OCI-LY7 (cell line): ENCODE measurements around the gene DCC. TPM values are rescaled to one million over a fixed set of nuclear protein-coding genes. Genes with fewer than 3 reads are reported as not detected.

Source experiments
- BruUV-seq: library from RNA; stranded (reverse); fragments of 400-500 nt; replicated peaks from 2 replicates; lab custom pipeline; 2021; lab: Mats Ljungman, UMichigan
- CTCF ChIA-PET: fragments of 300-600 bp; sonication (Branson Sonifier 250); formaldehyde crosslinking; loops from one replicate; lab custom pipeline; 2022; ENCODE audit warnings: antibody characterized with exemption; ENCODE audit not compliant: unreplicated experiment; lab: Charles Lee
- POLR2A ChIA-PET: fragments of 300-600 bp; sonication (Branson Sonifier 250); formaldehyde crosslinking; loops from one replicate; lab custom pipeline; 2022; ENCODE audit warnings: antibody characterized with exemption; lab: Charles Lee
- DNase-seq: peaks from one replicate; pipeline ENCODE4 v3.0.0-alpha.2; 2015; ENCODE audit warnings: low spot score
- H2AFZ ChIP-seq: fragments of 200-600 bp; sonication (generic), shearing (Covaris generic); 2 replicates; pipeline ENCODE4 v1.6.1; 2014; ENCODE audit warnings: mild to moderate bottlenecking, antibody characterized with exemption, low read length, moderate library complexity
- H3K27ac ChIP-seq: fragments of 200-600 bp; sonication (generic); 2 replicates; pipeline ENCODE4 v1.5.1; 2014; ENCODE audit warnings: mixed run types, low read depth, mild to moderate bottlenecking, moderate library complexity, low read length, inconsistent platforms; ENCODE audit not compliant: poor library complexity, severe bottlenecking
- H3K36me3 ChIP-seq: fragments of 200-600 bp; sonication (generic); 2 replicates; pipeline ENCODE4 v1.6.1; 2014; ENCODE audit warnings: mild to moderate bottlenecking, antibody characterized with exemption, low read length, moderate library complexity, mixed read lengths; ENCODE audit not compliant: insufficient read depth
- H3K4me1 ChIP-seq: fragments of 200-600 bp; sonication (generic); 2 replicates; pipeline ENCODE4 v1.5.1; 2014; ENCODE audit warnings: mild to moderate bottlenecking, low read length; ENCODE audit not compliant: insufficient read depth, poor library complexity, severe bottlenecking
- H3K4me2 ChIP-seq: fragments of 200-600 bp; sonication (generic); 2 replicates; pipeline ENCODE4 v1.6.1; 2014; ENCODE audit warnings: mild to moderate bottlenecking, low read length
- H3K4me3 ChIP-seq: fragments of 200-600 bp; sonication (generic); 2 replicates; pipeline ENCODE4 v1.5.1; 2014; ENCODE audit warnings: mild to moderate bottlenecking, low read depth, low read length; ENCODE audit not compliant: poor library complexity, severe bottlenecking
- H3K79me2 ChIP-seq: fragments of 200-600 bp; sonication (generic); 2 replicates; pipeline ENCODE4 v1.6.1; 2016; ENCODE audit warnings: low read depth, mild to moderate bottlenecking, low read length, moderate library complexity, mixed read lengths; ENCODE audit not compliant: insufficient read depth
- H3K9me2 ChIP-seq: fragments of 200-600 bp; sonication (generic); 2 replicates; pipeline ENCODE4 v1.6.1; 2016; ENCODE audit warnings: mild to moderate bottlenecking, low read length, mixed read lengths; ENCODE audit not compliant: insufficient read depth
- H3K9me3 ChIP-seq: fragments of 200-600 bp; sonication (generic); 2 replicates; pipeline ENCODE4 v1.6.1; 2014; ENCODE audit warnings: mild to moderate bottlenecking, mixed run types, low read length, mixed read lengths
- H4K20me1 ChIP-seq: fragments of 200-600 bp; sonication (generic); 2 replicates; pipeline ENCODE4 v1.6.1; 2014; ENCODE audit warnings: mild to moderate bottlenecking, antibody characterized with exemption, low read length, moderate library complexity, mixed read lengths; ENCODE audit not compliant: insufficient read depth
- CTCF ChIP-seq: fragments of 200-600 bp; sonication (generic); conservative IDR thresholded peaks from 2 replicates; pipeline ENCODE4 v1.5.1; 2014; ENCODE audit warnings: mild to moderate bottlenecking, antibody characterized with exemption, low read length, moderate library complexity, mixed read lengths
- EZH2phosphoT487 ChIP-seq: fragments of 200-600 bp; sonication (generic); IDR thresholded peaks from 2 replicates; pipeline ENCODE4 v1.6.1; 2018; ENCODE audit warnings: low read depth, borderline replicate concordance, mild to moderate bottlenecking, mixed run types, antibody characterized with exemption, low read length, moderate library complexity, mixed read lengths
- intact Hi-C: fragments of 100-400 bp; cut with micrococcal nuclease; formaldehyde crosslinking; loops from one replicate; pipeline ENCODE4 v1.10.0; 2022; ENCODE audit not compliant: unreplicated experiment
- total RNA-seq, 2 experiments: library from RNA; depleted of rRNA in 1 of 2; stranded (reverse); fragments of >200 nt in 1 of 2; shearing (Covaris generic) in 1 of 2; gene quantifications; 2 replicates each; pipeline ENCODE4 v1.2.3, GENCODE V29; 2014 to 2022

DCC gene
- total RNA-seq, 2 experiments from 2014 or later = not detected

GRCh38 chr18:52319424-52319983 is 20.5 kb upstream of the DCC start:
- no peaks in the 10 kb centered on the region for H3K9me3 ChIP-seq
- no peaks in the 10 kb centered on the region for H4K20me1 ChIP-seq
- CTCF ChIA-PET = no interaction called here
- no peak overlapping the region for H2AFZ ChIP-seq
- no peaks in the 10 kb centered on the region for H3K4me1 ChIP-seq
- no peak overlapping the region for H3K4me2 ChIP-seq
- H3K79me2 ChIP-seq = no peaks in the 10 kb centered on the region
- POLR2A ChIA-PET = no interaction called here
- no peaks in the 10 kb centered on the region for H3K9me2 ChIP-seq
- no peak overlapping the region for H3K27ac ChIP-seq
- no peak overlapping the region for H3K4me3 ChIP-seq
- TF ChIP-seq CTCF = no peak
- no peak for TF ChIP-seq EZH2phosphoT487
- no TSS peak for BruUV-seq
- H3K36me3 ChIP-seq = no peaks in the 10 kb centered on the region
- intact Hi-C loops = no loop called here
- no peak for DNase-seq

- TF ChIP-seq EZH2phosphoT487 (no peak), CTCF (no peak)
- H2AFZ ChIP-seq = no peak overlapping the region
- H3K9me2 ChIP-seq = no peaks in the 10 kb centered on the region
- ChIA-PET CTCF (no interaction called here), POLR2A (no interaction called here)
- no peaks in the 10 kb centered on the region for H3K9me3 ChIP-seq
- no peaks in the 10 kb centered on the region for H3K4me1 ChIP-seq
- BruUV-seq = no TSS peak
- H3K4me2 ChIP-seq = no peak overlapping the region
- no peaks in the 10 kb centered on the region for H4K20me1 ChIP-seq
- H3K36me3 ChIP-seq = no peaks in the 10 kb centered on the region
- H3K4me3 ChIP-seq = no peak overlapping the region
- no peak for DNase-seq
- H3K79me2 ChIP-seq = no peaks in the 10 kb centered on the region
- intact Hi-C loops = no loop called here
- H3K27ac ChIP-seq = no peak overlapping the region
Measured at GRCh38 chr18:52322307-52322706, 17.7 kb upstream of the DCC start.

DNA sequence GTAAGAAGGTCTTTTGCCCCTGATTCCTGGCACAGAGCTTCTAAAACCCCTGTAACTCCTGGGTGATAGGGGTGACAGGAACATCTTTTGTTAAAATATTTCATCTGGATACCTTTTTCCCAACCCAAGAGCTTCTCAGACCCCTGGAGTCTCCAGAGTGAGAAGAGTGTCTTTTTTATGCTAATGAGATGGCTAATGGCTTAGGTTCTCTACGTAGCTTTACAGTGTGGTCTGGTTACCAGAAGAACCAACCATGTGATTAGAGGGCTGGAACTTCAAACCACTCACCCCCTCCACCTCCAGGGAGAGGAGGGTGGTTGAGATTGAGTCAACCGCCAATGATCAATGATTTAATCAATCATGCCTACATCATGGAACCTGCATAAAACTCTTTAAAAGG is 16.2 kb upstream of the DCC start:
- TF ChIP-seq CTCF = no peak
- TF ChIP-seq EZH2phosphoT487 = no peak
- DNase-seq = no peak
- Histone ChIP-seq H3K4me3 (no peak overlapping the region), H3K9me3 (no peaks in the 10 kb centered on the region), H3K9me2 (no peaks in the 10 kb centered on the region), H3K79me2 (no peaks in the 10 kb centered on the region), H3K27ac (no peak overlapping the region), H3K36me3 (no peaks in the 10 kb centered on the region), H4K20me1 (no peaks in the 10 kb centered on the region), H3K4me2 (no peak overlapping the region), H2AFZ (no peak overlapping the region), H3K4me1 (no peaks in the 10 kb centered on the region)
- BruUV-seq = no TSS peak
- CTCF ChIA-PET = no interaction called here
- intact Hi-C loops = no loop called here
- POLR2A ChIA-PET = no interaction called here
